Left lung (tissue), 10 donors: ENCODE results near the gene BANF2. TPM values are rescaled to one million over a fixed set of nuclear protein-coding genes. Genes with fewer than 3 reads are reported as not detected.

Source experiments
- ATAC-seq: fragments of 200-7000 bp; cut with Tn5 transposase; one replicate; pipeline ENCODE4 v1.9.1; 2020; ENCODE audit warnings: moderate library complexity
- DNase-seq, 4 donors: peaks; one replicate each; pipeline ENCODE4 v3.0.0-alpha.2; 2013 to 2020
- H3K27ac ChIP-seq, 2 donors: fragments of 200-600 bp; sonication (generic) in 1 of 2; one replicate each; pipeline versions ENCODE4 v1.5.0 to v1.8.0; 2020 to 2021
- H3K27me3 ChIP-seq, 2 donors: fragments of 200-600 bp; sonication (generic) in 1 of 2; one replicate each; pipeline versions ENCODE4 v1.5.0 to v1.8.0; 2020 to 2021
- H3K36me3 ChIP-seq, 2 donors: fragments of 200-600 bp; sonication (generic) in 1 of 2; one replicate each; pipeline versions ENCODE4 v1.5.0 to v1.8.0; 2020 to 2021
- H3K4me1 ChIP-seq, 2 donors: fragments of 200-600 bp; one replicate each; pipeline ENCODE4 v1.8.0; 2021
- H3K4me3 ChIP-seq, 2 donors: fragments of 200-600 bp; sonication (generic) in 1 of 2; one replicate each; pipeline versions ENCODE4 v1.5.0 to v1.8.0; 2020 to 2021; ENCODE audit warnings: mild to moderate bottlenecking in 1 of 2
- H3K9me3 ChIP-seq, 2 donors: fragments of 200-600 bp; sonication (generic) in 1 of 2; one replicate each; pipeline versions ENCODE4 v1.5.0 to v1.8.0; 2020 to 2021
- intact Hi-C, 2 donors: fragments of 100-400 bp; cut with DNase I; formaldehyde crosslinking; loops; one replicate each; pipeline versions ENCODE4 v1.11.2 to v1.14.2; 2022
- polyA plus RNA-seq, 6 donors: library from polyadenylated mRNA; unstranded; fragments of 120-200 nt; gene quantifications; one replicate each; pipeline ENCODE4 v1.2.1, GENCODE V29; 2013; ENCODE audit not compliant: insufficient read length in 6 of 6
- total RNA-seq, 2 donors: library from RNA; stranded (reverse); fragmentation: NEBNext Ultra II Directional; extraction: Animal tissue kit (Norgen Biotek cat#: 25700); gene quantifications; one replicate each; pipeline ENCODE4 v1.2.1, GENCODE V29; 2021
- TF ChIP-seq, protein P1 (sequence below), 2 donors: fragments of 200-600 bp; sonication (generic) in 1 of 2; IDR thresholded peaks; one replicate each; pipeline versions ENCODE4 v1.5.0 to v1.8.0; 2021; ENCODE audit warnings: antibody characterized with exemption in 2 of 2
- donor health status: DM: no; HTN: yes; CAD: no.
- donor health status: DM: no; HTN: no; CAD: no.

The BANF2 gene
- total and polyA plus RNA-seq, 8 donors: not detected

DNA sequence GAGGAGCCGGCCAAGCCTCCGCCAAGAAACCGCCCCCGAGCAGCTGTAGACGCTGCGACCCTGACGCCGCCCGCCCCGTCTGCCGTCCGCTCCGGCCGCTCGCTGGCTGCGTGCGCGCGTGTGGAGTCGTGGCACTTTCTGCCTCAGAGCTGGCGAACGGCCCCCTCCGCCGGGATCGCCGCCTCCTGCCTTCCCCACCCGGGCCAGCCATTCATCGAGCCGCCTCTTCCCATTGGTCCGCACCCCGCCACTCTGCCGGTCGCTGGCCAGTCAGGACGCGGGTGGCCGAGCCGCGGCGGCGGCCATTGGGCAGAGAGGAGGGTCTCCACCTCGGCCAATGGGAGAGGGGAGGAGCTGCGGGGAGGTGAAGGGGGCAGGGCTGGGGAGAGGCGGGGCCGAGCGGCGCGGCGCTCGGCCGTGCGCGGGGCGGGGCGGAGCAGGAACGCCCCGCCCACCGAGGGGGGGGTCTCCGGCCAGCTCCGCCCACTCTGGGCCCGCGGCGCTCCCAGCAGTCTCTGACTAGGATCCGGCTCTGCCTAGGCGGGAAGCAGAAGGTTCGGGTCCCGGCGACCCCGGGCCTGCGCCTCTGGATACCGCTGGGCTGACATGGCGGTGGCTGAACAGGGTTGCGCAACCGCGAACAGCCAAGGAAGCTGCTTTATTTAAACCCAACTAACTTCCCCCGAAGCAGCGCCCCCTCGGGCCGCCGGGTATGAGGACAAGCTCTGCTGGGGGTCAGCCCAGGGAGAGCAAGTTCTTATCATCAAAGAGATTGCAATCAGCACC is 17.5 kb upstream of the BANF2 start, which contains the start of gene RRBP1:
Gene RRBP1, minus strand, starts transcription at position 140 of the 786 bp plus-strand sequence. CDS start 21,735 bp downstream, outside the sequence.
- intact Hi-C loops: loop anchor here in 1 of 2 donors (10.0 kb wide), 1 partner anchor 143 kb away; no protein-coding TSS in a partner anchor
- Histone ChIP-seq H3K27me3 (no peaks in the 10 kb centered on the region), H3K4me1 (peaks cover 10 to 34% of the 10 kb centered on the region in 2 donors), H3K9me3 (no peaks in the 10 kb centered on the region), H3K36me3 (peaks cover 0 to 19% of the 10 kb centered on the region in 2 donors), H3K4me3 (peak within 1 kb of the TSS; percentile 62 to 73), H3K27ac (peak within 1 kb of the TSS; percentile 94 to 97)
- peak; percentile 93 to 99 (median 98) for DNase-seq
- peak; percentile 94 for ATAC-seq
- TF ChIP-seq, protein P1, sequence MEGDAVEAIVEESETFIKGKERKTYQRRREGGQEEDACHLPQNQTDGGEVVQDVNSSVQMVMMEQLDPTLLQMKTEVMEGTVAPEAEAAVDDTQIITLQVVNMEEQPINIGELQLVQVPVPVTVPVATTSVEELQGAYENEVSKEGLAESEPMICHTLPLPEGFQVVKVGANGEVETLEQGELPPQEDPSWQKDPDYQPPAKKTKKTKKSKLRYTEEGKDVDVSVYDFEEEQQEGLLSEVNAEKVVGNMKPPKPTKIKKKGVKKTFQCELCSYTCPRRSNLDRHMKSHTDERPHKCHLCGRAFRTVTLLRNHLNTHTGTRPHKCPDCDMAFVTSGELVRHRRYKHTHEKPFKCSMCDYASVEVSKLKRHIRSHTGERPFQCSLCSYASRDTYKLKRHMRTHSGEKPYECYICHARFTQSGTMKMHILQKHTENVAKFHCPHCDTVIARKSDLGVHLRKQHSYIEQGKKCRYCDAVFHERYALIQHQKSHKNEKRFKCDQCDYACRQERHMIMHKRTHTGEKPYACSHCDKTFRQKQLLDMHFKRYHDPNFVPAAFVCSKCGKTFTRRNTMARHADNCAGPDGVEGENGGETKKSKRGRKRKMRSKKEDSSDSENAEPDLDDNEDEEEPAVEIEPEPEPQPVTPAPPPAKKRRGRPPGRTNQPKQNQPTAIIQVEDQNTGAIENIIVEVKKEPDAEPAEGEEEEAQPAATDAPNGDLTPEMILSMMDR (IDR thresholded peaks at IDR 0.05): peak; percentile 59 to 68

DNA sequence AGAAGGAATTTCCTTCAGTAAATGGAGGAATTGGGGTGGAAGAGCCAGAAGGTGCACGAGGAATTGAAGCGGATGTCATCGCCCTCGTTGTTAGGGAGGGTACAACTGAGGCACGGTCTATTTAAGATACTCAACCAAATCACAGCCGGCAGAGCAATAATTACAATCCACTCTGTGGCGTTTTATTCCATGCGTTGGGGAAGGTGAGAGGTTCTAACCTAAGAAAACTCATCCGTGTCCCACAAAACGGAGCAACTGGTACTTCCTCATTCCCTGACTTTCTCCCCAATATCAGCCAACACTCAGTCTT is 16.9 kb upstream of the BANF2 start:
- Histone ChIP-seq H3K36me3 (peaks cover 0 to 13% of the 10 kb centered on the region in 2 donors), H3K4me3 (peak overlapping the region in 1 of 2 donors; percentile 73), H3K27ac (peak overlapping the region; percentile 60 to 97), H3K9me3 (no peaks in the 10 kb centered on the region), H3K4me1 (peaks cover 10 to 30% of the 10 kb centered on the region in 2 donors), H3K27me3 (no peaks in the 10 kb centered on the region)
- intact Hi-C loops: loop anchor here in 1 of 2 donors (10.0 kb wide), 1 partner anchor 142 kb away; no protein-coding TSS in a partner anchor
- DNase-seq (no peak), ATAC-seq (no peak)
- TF ChIP-seq, protein P1 (IDR thresholded peaks at IDR 0.05): no peak

DNA sequence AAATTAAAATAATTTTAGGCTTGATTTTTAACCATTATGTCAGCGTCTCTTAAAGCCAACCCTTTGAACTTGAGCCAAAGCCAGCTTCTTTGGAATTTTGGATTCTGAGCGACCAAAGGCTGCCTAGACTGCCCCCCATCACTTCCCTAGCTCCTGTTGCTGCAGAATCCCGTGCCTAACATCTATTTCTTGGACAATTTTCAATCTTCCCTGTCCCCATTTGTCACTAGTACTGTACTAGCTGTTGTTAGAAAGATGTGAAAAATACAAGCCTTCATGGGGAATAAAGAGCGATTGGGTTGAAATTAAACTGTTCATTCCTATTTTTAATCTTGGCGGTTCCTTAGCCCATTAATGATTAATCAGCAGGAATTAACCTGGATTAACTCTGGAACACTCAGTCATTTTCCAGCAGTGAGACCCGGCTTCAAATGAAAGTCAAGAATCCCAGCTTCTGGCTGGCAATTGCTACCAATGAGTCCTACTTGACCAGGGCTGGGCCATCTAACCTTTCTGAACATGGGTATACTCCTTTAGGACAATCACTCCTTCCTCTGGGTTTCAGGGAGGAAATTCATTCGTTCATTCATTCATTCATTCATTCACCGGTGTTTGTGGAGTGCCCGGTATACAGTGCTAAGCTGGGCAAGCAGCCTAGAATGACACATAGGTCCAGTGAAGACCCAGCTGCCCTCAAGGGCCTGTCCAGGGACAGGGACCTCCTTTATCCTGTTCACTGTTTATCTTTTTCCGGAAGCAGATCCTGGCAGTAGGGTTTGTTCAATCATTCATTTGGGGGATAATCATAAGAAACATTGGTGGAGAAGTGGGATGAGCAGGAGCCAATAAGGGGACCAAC is 16.3 kb upstream of the BANF2 start:
- TF ChIP-seq, protein P1 (IDR thresholded peaks at IDR 0.05): no peak
- ATAC-seq (no peak), DNase-seq (no peak)
- intact Hi-C loops: loop anchor here in 1 of 2 donors (10.0 kb wide), 1 partner anchor 141 kb away; no protein-coding TSS in a partner anchor
- H3K4me1 ChIP-seq: peaks cover 10 to 29% of the 10 kb centered on the region in 2 donors
- H3K27ac ChIP-seq: no peak overlapping the region
- H3K27me3 ChIP-seq: no peaks in the 10 kb centered on the region
- H3K4me3 ChIP-seq: no peak overlapping the region
- peaks cover 0 to 7% of the 10 kb centered on the region in 2 donors for H3K36me3 ChIP-seq
- H3K9me3 ChIP-seq: no peaks in the 10 kb centered on the region

DNA sequence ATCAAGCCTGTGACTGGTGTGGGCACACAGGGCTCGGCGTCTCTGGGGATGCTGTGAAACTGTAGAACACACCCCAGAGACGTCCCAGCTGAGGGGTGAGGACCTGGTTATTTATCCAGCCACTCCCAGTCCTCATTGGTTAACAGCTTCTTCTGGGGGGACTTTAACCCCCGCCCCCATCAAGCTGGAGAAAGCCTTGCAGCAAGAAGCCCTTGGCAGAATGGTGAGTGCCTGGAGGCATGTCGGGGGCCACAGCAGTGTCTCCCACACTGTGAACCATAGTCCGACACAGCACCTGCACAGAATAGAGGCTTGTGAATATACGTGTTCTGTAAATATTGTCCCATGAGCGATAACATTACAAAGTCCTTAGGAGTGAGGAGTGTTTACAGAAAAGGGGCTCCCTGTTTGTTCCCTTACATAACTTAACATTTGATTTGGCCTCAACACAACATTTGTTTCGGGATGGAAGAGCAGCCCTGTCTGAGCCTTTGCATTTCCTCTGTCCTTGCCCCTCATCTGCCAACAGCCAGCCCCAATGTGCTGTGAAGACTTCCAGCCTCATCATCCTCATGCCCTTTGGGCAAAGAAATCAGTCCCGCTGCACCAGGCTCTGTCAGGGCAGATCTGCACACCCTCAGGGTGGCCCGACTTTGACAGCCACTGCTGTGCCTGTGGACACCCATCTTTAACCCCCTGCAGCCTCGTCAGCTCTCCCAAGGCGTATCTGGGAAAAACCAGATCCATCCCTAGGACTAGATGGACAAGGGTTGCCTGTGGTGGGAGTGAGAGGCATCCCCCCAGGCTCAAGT is 15.5 kb upstream of the BANF2 start:
- H3K27ac ChIP-seq: no peak overlapping the region
- DNase-seq: no peak
- no peaks in the 10 kb centered on the region for H3K9me3 ChIP-seq
- TF ChIP-seq, protein P1 (IDR thresholded peaks at IDR 0.05): no peak
- H3K4me3 ChIP-seq: no peak overlapping the region
- ATAC-seq: no peak
- H3K36me3 ChIP-seq: no peaks in the 10 kb centered on the region
- intact Hi-C loops: loop anchor here in 1 of 2 donors (10.0 kb wide), 1 partner anchor 141 kb away; no protein-coding TSS in a partner anchor
- peaks cover 10 to 22% of the 10 kb centered on the region in 2 donors for H3K4me1 ChIP-seq
- no peaks in the 10 kb centered on the region for H3K27me3 ChIP-seq
